ENCODE results near the gene KCNQ1.

KCNQ1 gene

GRCh38 chr11:2539371-2540222 lies 94.8 kb downstream of the KCNQ1 start:
- no peak for DNase-seq

- DNase-seq = no peak
These were observed 95.6 kb downstream of the KCNQ1 start for GRCh38 chr11:2540223-2540991.

GRCh38 chr11:2540992-2541680 lies 96.3 kb downstream of the KCNQ1 start:
- DNase-seq = no peak

- DNase-seq = no peak
These were observed 97.1 kb downstream of the KCNQ1 start for GRCh38 chr11:2541881-2542361.

- no peak for DNase-seq
These were observed 97.6 kb downstream of the KCNQ1 start for GRCh38 chr11:2542406-2542805.

- DNase-seq = no peak
These were observed 103.0 kb downstream of the KCNQ1 start for GRCh38 chr11:2547806-2548205.

- no peak for DNase-seq
These were observed 103.8 kb downstream of the KCNQ1 start for GRCh38 chr11:2548596-2548995.

GRCh38 chr11:2549080-2549479 lies 104.3 kb downstream of the KCNQ1 start:
- DNase-seq = no peak

- DNase-seq = no peak
These were observed 104.7 kb downstream of the KCNQ1 start for GRCh38 chr11:2549491-2549875.

GRCh38 chr11:2549876-2550605 lies 105.2 kb downstream of the KCNQ1 start:
- no peak for DNase-seq

- no peak for DNase-seq
These were observed 105.8 kb downstream of the KCNQ1 start for GRCh38 chr11:2550606-2550970.

- DNase-seq = no peak
These were observed 106.3 kb downstream of the KCNQ1 start for GRCh38 chr11:2551131-2551530.

GRCh38 chr11:2552210-2552609 lies 107.4 kb downstream of the KCNQ1 start:
- no peak for DNase-seq

GRCh38 chr11:2553198-2553597 lies 108.4 kb downstream of the KCNQ1 start:
- DNase-seq = no peak

- DNase-seq = no peak
These were observed 109.1 kb downstream of the KCNQ1 start for GRCh38 chr11:2553886-2554285.

- DNase-seq = no peak
These were observed 109.8 kb downstream of the KCNQ1 start for GRCh38 chr11:2554338-2555207.

- no peak for DNase-seq
These were observed 110.5 kb downstream of the KCNQ1 start for GRCh38 chr11:2555336-2555735.

- DNase-seq = no peak
These were observed 111.1 kb downstream of the KCNQ1 start for GRCh38 chr11:2555891-2556290.

GRCh38 chr11:2557381-2557780 lies 112.6 kb downstream of the KCNQ1 start:
- no peak for DNase-seq

GRCh38 chr11:2558397-2558796 lies 113.6 kb downstream of the KCNQ1 start:
- DNase-seq = no peak

GRCh38 chr11:2558861-2559526 lies 114.2 kb downstream of the KCNQ1 start:
- DNase-seq = no peak

All from effector CD8-positive, alpha-beta T cell (primary cell).